Measurements from ENCODE around the gene FLRT2. TPM values are rescaled to one million over a fixed set of nuclear protein-coding genes. Genes with fewer than 3 reads are reported as not detected.

Gene FLRT2
- total RNA-seq, 1 experiment from 2014 or later = 13.2 TPM

DNA sequence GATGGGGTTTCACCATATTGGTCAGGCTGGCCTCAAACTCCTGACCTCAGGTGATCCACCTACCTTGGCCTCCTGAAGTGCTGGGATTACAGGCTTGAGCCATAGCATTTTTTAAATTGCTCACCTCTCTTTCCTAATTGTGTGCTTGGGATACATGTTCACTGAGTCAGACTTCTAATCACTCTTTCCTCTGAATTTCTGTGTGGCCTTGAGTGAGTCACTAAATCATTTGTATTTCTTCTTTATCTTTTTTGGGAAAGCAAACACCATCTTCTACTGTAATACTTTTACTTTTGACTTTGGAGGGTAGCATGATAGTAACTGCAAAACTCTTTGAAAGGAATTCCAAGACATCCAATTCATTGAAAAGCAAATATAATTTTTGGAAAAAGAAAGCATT, 60.8 kb downstream of the FLRT2 start (continued):
- TF ChIP-seq HMGA2 (CRISPR knock-in tag; IDR thresholded peaks at IDR 0.05) (no peak), CBFB (CRISPR knock-in tag; IDR thresholded peaks at IDR 0.05; ENCODE audit: low read depth) (no peak)
- TF ChIP-seq, protein P1, sequence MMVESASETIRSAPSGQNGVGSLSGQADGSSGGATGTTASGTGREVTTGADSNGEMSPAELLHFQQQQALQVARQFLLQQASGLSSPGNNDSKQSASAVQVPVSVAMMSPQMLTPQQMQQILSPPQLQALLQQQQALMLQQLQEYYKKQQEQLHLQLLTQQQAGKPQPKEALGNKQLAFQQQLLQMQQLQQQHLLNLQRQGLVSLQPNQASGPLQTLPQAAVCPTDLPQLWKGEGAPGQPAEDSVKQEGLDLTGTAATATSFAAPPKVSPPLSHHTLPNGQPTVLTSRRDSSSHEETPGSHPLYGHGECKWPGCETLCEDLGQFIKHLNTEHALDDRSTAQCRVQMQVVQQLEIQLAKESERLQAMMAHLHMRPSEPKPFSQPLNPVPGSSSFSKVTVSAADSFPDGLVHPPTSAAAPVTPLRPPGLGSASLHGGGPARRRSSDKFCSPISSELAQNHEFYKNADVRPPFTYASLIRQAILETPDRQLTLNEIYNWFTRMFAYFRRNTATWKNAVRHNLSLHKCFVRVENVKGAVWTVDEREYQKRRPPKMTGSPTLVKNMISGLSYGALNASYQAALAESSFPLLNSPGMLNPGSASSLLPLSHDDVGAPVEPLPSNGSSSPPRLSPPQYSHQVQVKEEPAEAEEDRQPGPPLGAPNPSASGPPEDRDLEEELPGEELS (CRISPR knock-in tag; IDR thresholded peaks at IDR 0.05) = no peak
- TF ChIP-seq, protein P2, sequence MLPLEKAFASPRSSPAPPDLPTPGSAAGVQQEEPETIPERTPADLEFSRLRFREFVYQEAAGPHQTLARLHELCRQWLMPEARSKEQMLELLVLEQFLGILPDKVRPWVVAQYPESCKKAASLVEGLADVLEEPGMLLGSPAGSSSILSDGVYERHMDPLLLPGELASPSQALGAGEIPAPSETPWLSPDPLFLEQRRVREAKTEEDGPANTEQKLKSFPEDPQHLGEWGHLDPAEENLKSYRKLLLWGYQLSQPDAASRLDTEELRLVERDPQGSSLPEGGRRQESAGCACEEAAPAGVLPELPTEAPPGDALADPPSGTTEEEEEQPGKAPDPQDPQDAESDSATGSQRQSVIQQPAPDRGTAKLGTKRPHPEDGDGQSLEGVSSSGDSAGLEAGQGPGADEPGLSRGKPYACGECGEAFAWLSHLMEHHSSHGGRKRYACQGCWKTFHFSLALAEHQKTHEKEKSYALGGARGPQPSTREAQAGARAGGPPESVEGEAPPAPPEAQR (CRISPR knock-in tag; IDR thresholded peaks at IDR 0.05) = no peak
- TF ChIP-seq, protein P3, sequence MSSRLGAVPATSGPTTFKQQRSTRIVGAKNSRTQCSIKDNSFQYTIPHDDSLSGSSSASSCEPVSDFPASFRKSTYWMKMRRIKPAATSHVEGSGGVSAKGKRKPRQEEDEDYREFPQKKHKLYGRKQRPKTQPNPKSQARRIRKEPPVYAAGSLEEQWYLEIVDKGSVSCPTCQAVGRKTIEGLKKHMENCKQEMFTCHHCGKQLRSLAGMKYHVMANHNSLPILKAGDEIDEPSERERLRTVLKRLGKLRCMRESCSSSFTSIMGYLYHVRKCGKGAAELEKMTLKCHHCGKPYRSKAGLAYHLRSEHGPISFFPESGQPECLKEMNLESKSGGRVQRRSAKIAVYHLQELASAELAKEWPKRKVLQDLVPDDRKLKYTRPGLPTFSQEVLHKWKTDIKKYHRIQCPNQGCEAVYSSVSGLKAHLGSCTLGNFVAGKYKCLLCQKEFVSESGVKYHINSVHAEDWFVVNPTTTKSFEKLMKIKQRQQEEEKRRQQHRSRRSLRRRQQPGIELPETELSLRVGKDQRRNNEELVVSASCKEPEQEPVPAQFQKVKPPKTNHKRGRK (CRISPR knock-in tag; IDR thresholded peaks at IDR 0.05; ENCODE audit: borderline replicate concordance) = no peak

DNA sequence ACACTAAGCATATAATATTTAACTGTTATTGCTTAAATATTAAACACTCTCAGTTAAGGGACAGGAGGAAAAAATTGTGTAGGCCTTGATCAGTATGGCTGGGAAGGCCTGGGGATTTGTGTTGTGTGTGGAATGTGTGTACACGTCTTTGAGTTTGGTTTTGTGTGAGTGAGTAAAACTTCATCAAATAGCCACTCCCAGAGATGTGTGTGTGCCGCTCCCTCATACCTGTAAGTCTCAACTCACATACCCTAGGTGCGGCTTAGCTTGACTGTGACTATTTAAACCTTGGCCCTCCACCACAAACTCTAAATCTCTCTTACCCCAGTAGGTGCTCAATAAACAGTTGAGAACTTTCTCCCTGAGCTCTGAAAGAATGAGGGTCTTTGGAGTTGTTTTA, 64.3 kb downstream of the FLRT2 start:
- peaks cover 11% of the 10 kb centered on the region for H3K9me3 Mint-ChIP-seq
- ATAC-seq = no peak
- CTCF ChIA-PET = no interaction called here

DNA sequence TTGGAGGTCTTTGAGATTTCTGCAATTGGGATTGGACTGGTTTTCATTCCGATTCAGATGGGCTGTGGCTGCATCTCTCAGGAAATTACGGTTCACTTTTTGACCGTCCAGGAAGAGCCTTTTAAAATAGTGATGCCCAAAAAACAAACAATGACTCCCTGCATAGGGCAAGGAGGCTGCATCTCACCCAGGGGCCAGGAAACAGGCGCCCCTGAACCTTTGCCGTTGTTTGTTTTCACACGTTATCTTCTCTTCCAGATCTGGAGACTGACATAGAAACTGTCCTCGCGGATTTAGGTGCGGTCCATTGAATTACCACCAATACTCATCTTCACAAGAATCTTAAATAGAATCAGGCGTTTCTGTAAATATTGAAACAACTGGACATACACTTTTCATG, 66.0 kb downstream of the FLRT2 start:
- ChIA-PET CTCF (no interaction called here), POLR2A (no interaction called here)
- no peak for DNase-seq (ENCODE audit: low spot score)
- no peaks in the 10 kb centered on the region for H3K27me3 Mint-ChIP-seq (ENCODE audit: low read depth)
- H3K27ac Mint-ChIP-seq = no peak overlapping the region
- ATAC-seq = no peak
- H3K36me3 Mint-ChIP-seq = no peaks in the 10 kb centered on the region
- H3K4me3 Mint-ChIP-seq = no peak overlapping the region
- no peaks in the 10 kb centered on the region for H3K9me3 Mint-ChIP-seq
- peaks cover 29% of the 10 kb centered on the region for H3K4me1 Mint-ChIP-seq
- TF ChIP-seq ZNF121 (CRISPR knock-in tag; IDR thresholded peaks at IDR 0.05) = no peak
- TF ChIP-seq MAX (CRISPR knock-in tag; IDR thresholded peaks at IDR 0.05) = no peak
- no peak for TF ChIP-seq CREB1 (CRISPR knock-in tag; IDR thresholded peaks at IDR 0.05)
- no peak for TF ChIP-seq ZBTB43 (CRISPR knock-in tag; IDR thresholded peaks at IDR 0.05)
- TF ChIP-seq PREB (CRISPR knock-in tag; IDR thresholded peaks at IDR 0.05; ENCODE audit: borderline replicate concordance) = no peak
- TF ChIP-seq, protein P4, sequence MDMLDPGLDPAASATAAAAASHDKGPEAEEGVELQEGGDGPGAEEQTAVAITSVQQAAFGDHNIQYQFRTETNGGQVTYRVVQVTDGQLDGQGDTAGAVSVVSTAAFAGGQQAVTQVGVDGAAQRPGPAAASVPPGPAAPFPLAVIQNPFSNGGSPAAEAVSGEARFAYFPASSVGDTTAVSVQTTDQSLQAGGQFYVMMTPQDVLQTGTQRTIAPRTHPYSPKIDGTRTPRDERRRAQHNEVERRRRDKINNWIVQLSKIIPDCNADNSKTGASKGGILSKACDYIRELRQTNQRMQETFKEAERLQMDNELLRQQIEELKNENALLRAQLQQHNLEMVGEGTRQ (CRISPR knock-in tag; IDR thresholded peaks at IDR 0.05) = no peak
- TF ChIP-seq, protein P5, sequence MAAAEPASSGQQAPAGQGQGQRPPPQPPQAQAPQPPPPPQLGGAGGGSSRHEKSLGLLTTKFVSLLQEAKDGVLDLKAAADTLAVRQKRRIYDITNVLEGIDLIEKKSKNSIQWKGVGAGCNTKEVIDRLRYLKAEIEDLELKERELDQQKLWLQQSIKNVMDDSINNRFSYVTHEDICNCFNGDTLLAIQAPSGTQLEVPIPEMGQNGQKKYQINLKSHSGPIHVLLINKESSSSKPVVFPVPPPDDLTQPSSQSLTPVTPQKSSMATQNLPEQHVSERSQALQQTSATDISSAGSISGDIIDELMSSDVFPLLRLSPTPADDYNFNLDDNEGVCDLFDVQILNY (CRISPR knock-in tag; IDR thresholded peaks at IDR 0.05) = no peak
- no peak for TF ChIP-seq ZNF263 (CRISPR knock-in tag; IDR thresholded peaks at IDR 0.05; ENCODE audit: low read depth)
- TF ChIP-seq CDX4 (CRISPR knock-in tag; IDR thresholded peaks at IDR 0.05; ENCODE audit: borderline replicate concordance) = no peak

More for the DNA sequence above, 64.3 kb downstream of the FLRT2 start:
- Mint-ChIP-seq H3K36me3 (0 out of 2 replicates have a peak, but pooled peaks cover 3% of the 10 kb centered on the region), H3K4me1 (peaks cover 18% of the 10 kb centered on the region), H3K4me3 (no peak overlapping the region), H3K27ac (no peak overlapping the region), H3K27me3 (ENCODE audit: low read depth) (no peaks in the 10 kb centered on the region)
- TF ChIP-seq, protein P6, sequence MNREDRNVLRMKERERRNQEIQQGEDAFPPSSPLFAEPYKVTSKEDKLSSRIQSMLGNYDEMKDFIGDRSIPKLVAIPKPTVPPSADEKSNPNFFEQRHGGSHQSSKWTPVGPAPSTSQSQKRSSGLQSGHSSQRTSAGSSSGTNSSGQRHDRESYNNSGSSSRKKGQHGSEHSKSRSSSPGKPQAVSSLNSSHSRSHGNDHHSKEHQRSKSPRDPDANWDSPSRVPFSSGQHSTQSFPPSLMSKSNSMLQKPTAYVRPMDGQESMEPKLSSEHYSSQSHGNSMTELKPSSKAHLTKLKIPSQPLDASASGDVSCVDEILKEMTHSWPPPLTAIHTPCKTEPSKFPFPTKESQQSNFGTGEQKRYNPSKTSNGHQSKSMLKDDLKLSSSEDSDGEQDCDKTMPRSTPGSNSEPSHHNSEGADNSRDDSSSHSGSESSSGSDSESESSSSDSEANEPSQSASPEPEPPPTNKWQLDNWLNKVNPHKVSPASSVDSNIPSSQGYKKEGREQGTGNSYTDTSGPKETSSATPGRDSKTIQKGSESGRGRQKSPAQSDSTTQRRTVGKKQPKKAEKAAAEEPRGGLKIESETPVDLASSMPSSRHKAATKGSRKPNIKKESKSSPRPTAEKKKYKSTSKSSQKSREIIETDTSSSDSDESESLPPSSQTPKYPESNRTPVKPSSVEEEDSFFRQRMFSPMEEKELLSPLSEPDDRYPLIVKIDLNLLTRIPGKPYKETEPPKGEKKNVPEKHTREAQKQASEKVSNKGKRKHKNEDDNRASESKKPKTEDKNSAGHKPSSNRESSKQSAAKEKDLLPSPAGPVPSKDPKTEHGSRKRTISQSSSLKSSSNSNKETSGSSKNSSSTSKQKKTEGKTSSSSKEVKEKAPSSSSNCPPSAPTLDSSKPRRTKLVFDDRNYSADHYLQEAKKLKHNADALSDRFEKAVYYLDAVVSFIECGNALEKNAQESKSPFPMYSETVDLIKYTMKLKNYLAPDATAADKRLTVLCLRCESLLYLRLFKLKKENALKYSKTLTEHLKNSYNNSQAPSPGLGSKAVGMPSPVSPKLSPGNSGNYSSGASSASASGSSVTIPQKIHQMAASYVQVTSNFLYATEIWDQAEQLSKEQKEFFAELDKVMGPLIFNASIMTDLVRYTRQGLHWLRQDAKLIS (CRISPR knock-in tag; IDR thresholded peaks at IDR 0.05; ENCODE audit: borderline replicate concordance) = no peak
- TF ChIP-seq FOXJ3 (CRISPR knock-in tag; IDR thresholded peaks at IDR 0.05; ENCODE audit: borderline replicate concordance) = no peak
- no peak for TF ChIP-seq RELA (CRISPR knock-in tag; IDR thresholded peaks at IDR 0.05; ENCODE audit: borderline replicate concordance)
- no peak for TF ChIP-seq SMAD3 (CRISPR knock-in tag; IDR thresholded peaks at IDR 0.05; ENCODE audit: borderline replicate concordance)
- no peak for TF ChIP-seq TCF7 (CRISPR knock-in tag; IDR thresholded peaks at IDR 0.05; ENCODE audit: low read depth)
- POLR2A ChIA-PET = no interaction called here
- no peak for DNase-seq (ENCODE audit: low spot score)
